Measurements from ENCODE around the gene LEPROT.

The LEPROT gene

DNA sequence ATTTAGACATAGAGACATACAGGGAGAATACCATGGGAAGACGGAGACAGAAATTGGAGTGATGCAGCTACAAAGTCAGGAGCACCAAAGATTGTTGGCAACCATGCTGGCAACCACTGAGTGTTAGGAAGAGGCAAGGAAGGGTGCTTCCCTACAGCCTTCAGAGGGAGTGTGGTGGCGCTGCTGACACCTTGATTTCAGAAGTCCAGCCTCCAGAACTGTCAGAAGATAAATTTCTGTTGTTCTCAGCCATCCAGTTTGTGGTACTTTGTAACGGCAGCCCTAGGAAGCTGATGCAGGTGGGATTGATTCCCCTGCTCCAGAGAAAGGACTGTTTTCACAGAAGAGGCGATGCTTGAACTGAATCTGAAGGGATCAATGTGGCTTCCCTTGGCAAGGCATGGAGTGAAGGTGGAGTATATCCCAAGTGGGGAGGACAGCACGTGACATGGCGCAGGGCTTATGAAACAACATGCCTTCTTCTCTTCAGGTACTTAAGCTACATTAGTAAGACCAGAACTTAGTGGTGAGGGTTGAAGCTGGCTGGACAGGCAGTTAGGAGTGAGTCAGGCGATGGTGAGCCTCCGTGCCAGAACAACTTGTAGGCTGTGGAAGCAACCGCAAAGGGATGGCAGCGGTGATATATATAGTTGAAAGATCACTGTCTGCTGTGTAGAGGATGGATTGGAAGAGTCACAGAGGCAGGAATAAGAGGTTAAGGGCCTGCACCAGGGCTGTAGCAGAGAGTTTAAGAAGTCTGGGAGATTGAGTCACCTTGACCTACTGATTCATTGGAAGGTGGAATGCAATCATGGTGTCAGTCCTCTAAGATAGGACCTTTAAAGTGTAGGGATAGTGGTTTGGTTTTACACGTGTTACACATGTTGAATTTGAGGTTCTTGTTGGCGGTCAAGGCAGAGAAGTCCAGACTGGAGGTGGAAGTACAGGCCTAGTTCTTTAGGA, 2.1 kb downstream of the LEPROT start:
- WGBS (ENCODE audit: extremely low coverage, insufficient coverage, low lambda C conversion rate) = no CpG with 5 or more reads among the region's 12 CpGs
- H3K79me2 ChIP-seq (ENCODE audit: control insufficient read depth, insufficient read depth, low read length) = peaks cover 12% of the 10 kb centered on the region
- no peak overlapping the region for H3K9ac ChIP-seq (ENCODE audit: low read length)
- H3K4me1 ChIP-seq (ENCODE audit: control insufficient read depth, low read depth, low read length) = peaks cover 2% of the 10 kb centered on the region
- no peak overlapping the region for H3K4me2 ChIP-seq (ENCODE audit: low read length)
- H3K23ac ChIP-seq (ENCODE audit: low read length) = no peak overlapping the region
- H2BK5ac ChIP-seq (ENCODE audit: low read length) = no peak overlapping the region
- no peak overlapping the region for H3K56ac ChIP-seq (ENCODE audit: low read length)
- no peak overlapping the region for H3K4me3 ChIP-seq (ENCODE audit: low read length)
- H3K36me3 ChIP-seq (ENCODE audit: control insufficient read depth, insufficient read depth, low read length) = no peaks in the 10 kb centered on the region
- H3K18ac ChIP-seq (ENCODE audit: low read length) = no peak overlapping the region
- no peak overlapping the region for H2BK120ac ChIP-seq (ENCODE audit: low read depth, low read length)
- H2AK5ac ChIP-seq (ENCODE audit: low read length) = no peak overlapping the region
- H4K8ac ChIP-seq (ENCODE audit: low read depth, low read length) = no peak overlapping the region
- H4K5ac ChIP-seq (ENCODE audit: low read length) = no peak overlapping the region
- no peak overlapping the region for H2BK15ac ChIP-seq (replicated peaks; ENCODE audit: low read depth)
- H3K27me3 ChIP-seq (ENCODE audit: insufficient read depth, low read length, poor library complexity) = no peaks in the 10 kb centered on the region
- H3K79me1 ChIP-seq (ENCODE audit: low read length) = peaks cover 7% of the 10 kb centered on the region
- DNase-seq = no peak
- no peak overlapping the region for H3K4ac ChIP-seq (ENCODE audit: low read depth, low read length)
- H3K27ac ChIP-seq (ENCODE audit: low read depth, low read length) = no peak overlapping the region

DNA sequence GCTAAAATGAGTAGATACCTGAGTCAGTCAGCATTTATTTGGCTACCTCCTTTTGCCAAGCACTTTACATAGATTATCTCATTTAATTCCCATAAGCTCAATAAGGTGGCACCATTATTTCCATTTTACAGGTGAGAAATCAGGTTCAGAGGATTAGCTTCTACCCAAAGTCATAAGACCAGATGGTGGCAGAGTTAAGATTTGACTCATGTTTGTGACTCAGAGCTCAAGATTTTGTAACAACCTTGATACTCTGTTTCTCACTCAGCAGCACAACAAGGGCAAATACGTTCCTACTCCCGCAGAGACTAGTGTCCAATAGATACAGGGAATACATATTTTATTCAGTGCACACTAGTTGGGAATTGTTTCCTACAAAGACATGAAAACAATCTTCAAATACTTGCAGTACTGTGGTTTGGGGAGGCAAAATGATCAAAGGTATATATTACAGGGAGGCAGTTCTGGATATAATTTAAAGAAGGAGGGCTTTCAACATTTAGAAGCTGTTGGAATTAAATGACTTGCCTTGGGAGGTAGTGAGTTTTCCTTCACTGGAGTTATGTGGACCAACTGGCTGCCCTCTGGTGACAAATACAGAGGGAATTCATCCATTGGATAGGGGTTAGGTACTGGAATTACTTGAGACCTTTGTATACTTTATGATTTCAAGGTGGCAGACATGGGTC, 3.6 kb downstream of the LEPROT start:
- no peak overlapping the region for H3K18ac ChIP-seq (ENCODE audit: low read length)
- H2AK5ac ChIP-seq (ENCODE audit: low read length) = no peak overlapping the region
- H3K23ac ChIP-seq (ENCODE audit: low read length) = no peak overlapping the region
- no peak overlapping the region for H4K5ac ChIP-seq (ENCODE audit: low read length)
- H2BK120ac ChIP-seq (ENCODE audit: low read depth, low read length) = no peak overlapping the region
- WGBS (ENCODE audit: extremely low coverage, insufficient coverage, low lambda C conversion rate) = no CpG with 5 or more reads among the region's 2 CpGs
- no peaks in the 10 kb centered on the region for H3K27me3 ChIP-seq (ENCODE audit: insufficient read depth, low read length, poor library complexity)
- H3K4me2 ChIP-seq (ENCODE audit: low read length) = no peak overlapping the region
- H3K79me2 ChIP-seq (ENCODE audit: control insufficient read depth, insufficient read depth, low read length) = peaks cover 12% of the 10 kb centered on the region
- peak; percentile 62 for DNase-seq
- H2BK15ac ChIP-seq (replicated peaks; ENCODE audit: low read depth) = no peak overlapping the region
- H3K4me3 ChIP-seq (ENCODE audit: low read length) = no peak overlapping the region
- peaks cover 7% of the 10 kb centered on the region for H3K79me1 ChIP-seq (ENCODE audit: low read length)
- no peak overlapping the region for H4K8ac ChIP-seq (ENCODE audit: low read depth, low read length)
- peaks cover 2% of the 10 kb centered on the region for H3K4me1 ChIP-seq (ENCODE audit: control insufficient read depth, low read depth, low read length)
- H3K9ac ChIP-seq (ENCODE audit: low read length) = no peak overlapping the region
- no peaks in the 10 kb centered on the region for H3K36me3 ChIP-seq (ENCODE audit: control insufficient read depth, insufficient read depth, low read length)
- H2BK5ac ChIP-seq (ENCODE audit: low read length) = no peak overlapping the region
- H3K56ac ChIP-seq (ENCODE audit: low read length) = no peak overlapping the region
- no peak overlapping the region for H3K27ac ChIP-seq (ENCODE audit: low read depth, low read length)
- no peak overlapping the region for H3K4ac ChIP-seq (ENCODE audit: low read depth, low read length)

- H3K23ac ChIP-seq (ENCODE audit: low read length) = no peak overlapping the region
- no peak overlapping the region for H3K4me2 ChIP-seq (ENCODE audit: low read length)
- H3K4ac ChIP-seq (ENCODE audit: low read depth, low read length) = no peak overlapping the region
- no peak overlapping the region for H2BK15ac ChIP-seq (replicated peaks; ENCODE audit: low read depth)
- H3K36me3 ChIP-seq (ENCODE audit: control insufficient read depth, insufficient read depth, low read length) = no peaks in the 10 kb centered on the region
- H3K4me1 ChIP-seq (ENCODE audit: control insufficient read depth, low read depth, low read length) = peaks cover 2% of the 10 kb centered on the region
- no peak overlapping the region for H2AK5ac ChIP-seq (ENCODE audit: low read length)
- H2BK120ac ChIP-seq (ENCODE audit: low read depth, low read length) = no peak overlapping the region
- H3K27me3 ChIP-seq (ENCODE audit: insufficient read depth, low read length, poor library complexity) = no peaks in the 10 kb centered on the region
- H3K79me2 ChIP-seq (ENCODE audit: control insufficient read depth, insufficient read depth, low read length) = peaks cover 12% of the 10 kb centered on the region
- H3K27ac ChIP-seq (ENCODE audit: low read depth, low read length) = no peak overlapping the region
- peaks cover 7% of the 10 kb centered on the region for H3K79me1 ChIP-seq (ENCODE audit: low read length)
- no peak overlapping the region for H3K9ac ChIP-seq (ENCODE audit: low read length)
- no CpG with 5 or more reads among the region's 1 CpG for WGBS (ENCODE audit: extremely low coverage, insufficient coverage, low lambda C conversion rate)
- H2BK5ac ChIP-seq (ENCODE audit: low read length) = no peak overlapping the region
- no peak overlapping the region for H3K4me3 ChIP-seq (ENCODE audit: low read length)
- no peak overlapping the region for H4K5ac ChIP-seq (ENCODE audit: low read length)
- DNase-seq = peak; percentile 39
- no peak overlapping the region for H4K8ac ChIP-seq (ENCODE audit: low read depth, low read length)
- no peak overlapping the region for H3K56ac ChIP-seq (ENCODE audit: low read length)
- no peak overlapping the region for H3K18ac ChIP-seq (ENCODE audit: low read length)
Observed at GRCh38 chr1:65424573-65424889, 4.1 kb downstream of the LEPROT start.

DNA sequence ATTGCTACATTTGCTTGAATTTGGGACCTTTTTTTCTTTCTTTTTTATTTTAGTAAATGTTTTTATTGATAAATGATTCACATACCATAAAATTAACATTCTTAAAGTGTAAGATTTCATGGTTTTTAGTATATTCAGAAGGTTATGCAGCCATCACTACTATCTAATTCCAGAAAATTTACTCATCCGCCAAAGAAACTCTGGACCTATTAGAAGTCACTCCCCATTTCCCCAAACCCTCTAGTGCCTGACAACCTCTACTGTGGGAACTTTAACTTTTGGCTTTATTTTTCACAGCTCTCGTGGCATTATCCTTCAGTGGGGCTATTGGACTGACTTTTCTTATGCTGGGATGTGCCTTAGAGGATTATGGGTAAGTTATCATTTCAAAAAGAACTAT, 4.5 kb downstream of the LEPROT start:
- Histone ChIP-seq H3K18ac (ENCODE audit: low read length) (no peak overlapping the region), H3K4me2 (ENCODE audit: low read length) (no peak overlapping the region), H3K23ac (ENCODE audit: low read length) (no peak overlapping the region), H2BK5ac (ENCODE audit: low read length) (no peak overlapping the region), H3K4ac (ENCODE audit: low read depth, low read length) (no peak overlapping the region), H3K36me3 (ENCODE audit: control insufficient read depth, insufficient read depth, low read length) (no peaks in the 10 kb centered on the region), H3K56ac (ENCODE audit: low read length) (no peak overlapping the region), H3K4me1 (ENCODE audit: control insufficient read depth, low read depth, low read length) (peaks cover 2% of the 10 kb centered on the region), H3K9ac (ENCODE audit: low read length) (no peak overlapping the region), H4K8ac (ENCODE audit: low read depth, low read length) (no peak overlapping the region), H3K27ac (ENCODE audit: low read depth, low read length) (no peak overlapping the region), H4K5ac (ENCODE audit: low read length) (no peak overlapping the region), H2AK5ac (ENCODE audit: low read length) (no peak overlapping the region), H3K79me1 (ENCODE audit: low read length) (peaks cover 7% of the 10 kb centered on the region), H2BK15ac (replicated peaks; ENCODE audit: low read depth) (no peak overlapping the region), H3K4me3 (ENCODE audit: low read length) (no peak overlapping the region), H2BK120ac (ENCODE audit: low read depth, low read length) (no peak overlapping the region), H3K79me2 (ENCODE audit: control insufficient read depth, insufficient read depth, low read length) (peaks cover 12% of the 10 kb centered on the region), H3K27me3 (ENCODE audit: insufficient read depth, low read length, poor library complexity) (no peaks in the 10 kb centered on the region)
- WGBS (ENCODE audit: extremely low coverage, insufficient coverage, low lambda C conversion rate) = no CpG with 5 or more reads among the region's 2 CpGs
- DNase-seq = no peak

GRCh38 chr1:65425697-65426096, 5.2 kb downstream of the LEPROT start:
- Histone ChIP-seq H3K18ac (ENCODE audit: low read length) (no peak overlapping the region), H3K79me1 (ENCODE audit: low read length) (peaks cover 7% of the 10 kb centered on the region), H2AK5ac (ENCODE audit: low read length) (no peak overlapping the region), H3K23ac (ENCODE audit: low read length) (no peak overlapping the region), H3K4ac (ENCODE audit: low read depth, low read length) (no peak overlapping the region), H3K4me2 (ENCODE audit: low read length) (no peak overlapping the region), H3K4me1 (ENCODE audit: control insufficient read depth, low read depth, low read length) (peaks cover 2% of the 10 kb centered on the region), H2BK5ac (ENCODE audit: low read length) (no peak overlapping the region), H2BK15ac (replicated peaks; ENCODE audit: low read depth) (no peak overlapping the region), H3K36me3 (ENCODE audit: control insufficient read depth, insufficient read depth, low read length) (no peaks in the 10 kb centered on the region), H2BK120ac (ENCODE audit: low read depth, low read length) (no peak overlapping the region), H3K9ac (ENCODE audit: low read length) (no peak overlapping the region), H3K4me3 (ENCODE audit: low read length) (no peak overlapping the region), H4K5ac (ENCODE audit: low read length) (no peak overlapping the region), H3K79me2 (ENCODE audit: control insufficient read depth, insufficient read depth, low read length) (peaks cover 12% of the 10 kb centered on the region), H4K8ac (ENCODE audit: low read depth, low read length) (no peak overlapping the region), H3K27me3 (ENCODE audit: insufficient read depth, low read length, poor library complexity) (no peaks in the 10 kb centered on the region), H3K56ac (ENCODE audit: low read length) (no peak overlapping the region), H3K27ac (ENCODE audit: low read depth, low read length) (no peak overlapping the region)
- no CpG with 5 or more reads among the region's 3 CpGs for WGBS (ENCODE audit: extremely low coverage, insufficient coverage, low lambda C conversion rate)
- DNase-seq = peak; percentile 87

Measured in mesendoderm (in vitro differentiated cells).